Activated T-cell treated with anti-CD3 and anti-CD28 coated beads for 24 hours (primary cell): Measurements from ENCODE around the gene WWOX.

Source experiments
- DNase-seq: peaks from one replicate; pipeline ENCODE4 v3.0.0-alpha.2; 2020; ENCODE audit warnings: low read depth

WWOX gene

DNA sequence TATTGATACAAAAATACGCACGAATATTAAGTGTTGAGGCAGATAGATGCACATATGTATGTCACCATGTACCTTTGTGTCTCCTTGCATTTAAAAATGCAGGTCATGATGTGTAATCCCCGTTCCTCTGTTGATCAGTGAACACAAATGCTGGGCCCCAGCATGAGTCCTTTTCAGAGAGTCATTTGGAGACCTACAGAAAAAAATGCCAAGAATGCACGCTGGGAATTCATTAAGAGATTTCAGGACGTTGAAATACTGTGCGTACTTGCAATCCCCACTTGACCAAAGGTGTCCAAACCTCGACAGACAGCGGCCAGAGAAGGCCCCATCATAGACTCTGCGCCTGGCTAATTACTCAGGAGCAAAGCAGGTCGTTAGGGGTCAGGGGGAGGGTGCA lies 1005.1 kb downstream of the WWOX start:
- DNase-seq, result no peak

- no peak for DNase-seq
These were observed 1007.8 kb downstream of the WWOX start for GRCh38 chr16:79107301-79107700.

GRCh38 chr16:79109771-79110170 lies 1010.3 kb downstream of the WWOX start:
- no peak for DNase-seq

DNA sequence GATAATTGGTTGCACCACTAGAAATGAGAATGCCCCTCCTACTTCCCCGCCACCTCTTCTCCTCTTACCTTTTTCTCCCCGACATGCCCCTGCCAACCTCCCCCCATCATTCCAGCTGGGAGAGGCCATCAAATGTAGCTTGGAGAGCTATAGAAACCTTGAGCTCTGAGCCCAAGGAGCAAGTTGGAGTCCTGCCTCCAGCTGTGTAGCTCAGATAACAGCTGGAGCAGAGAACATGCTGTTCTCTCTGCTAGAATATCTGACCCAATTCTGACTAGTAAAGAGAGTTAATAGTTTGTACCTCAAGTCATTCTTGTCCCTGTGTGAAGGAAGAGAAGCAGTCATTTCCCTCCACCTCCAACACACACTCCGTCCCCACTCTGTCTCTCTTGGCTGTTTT lies 1010.8 kb downstream of the WWOX start:
- DNase-seq, result no peak

DNA sequence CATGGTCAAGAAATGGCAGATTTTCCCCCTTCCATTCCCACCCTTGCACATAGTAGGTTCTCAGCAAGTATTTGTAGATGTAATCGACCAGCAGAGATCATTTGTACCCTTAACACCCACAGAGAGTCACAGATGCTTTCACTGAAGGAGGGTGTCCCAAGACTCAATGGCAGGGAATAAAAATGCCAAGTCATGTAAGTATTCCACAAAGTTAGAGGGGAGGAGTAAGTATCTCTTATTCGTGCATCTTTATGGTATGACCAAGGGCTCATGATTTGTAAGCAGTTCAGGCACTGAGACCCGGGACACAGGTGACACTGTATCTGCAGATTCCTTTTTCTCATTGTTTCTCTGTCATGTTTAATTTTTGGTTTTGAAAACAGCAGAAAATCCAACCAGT lies 1011.5 kb downstream of the WWOX start:
- no peak for DNase-seq

- DNase-seq, result no peak
These were observed 1013.0 kb downstream of the WWOX start for GRCh38 chr16:79112462-79112861.

DNA sequence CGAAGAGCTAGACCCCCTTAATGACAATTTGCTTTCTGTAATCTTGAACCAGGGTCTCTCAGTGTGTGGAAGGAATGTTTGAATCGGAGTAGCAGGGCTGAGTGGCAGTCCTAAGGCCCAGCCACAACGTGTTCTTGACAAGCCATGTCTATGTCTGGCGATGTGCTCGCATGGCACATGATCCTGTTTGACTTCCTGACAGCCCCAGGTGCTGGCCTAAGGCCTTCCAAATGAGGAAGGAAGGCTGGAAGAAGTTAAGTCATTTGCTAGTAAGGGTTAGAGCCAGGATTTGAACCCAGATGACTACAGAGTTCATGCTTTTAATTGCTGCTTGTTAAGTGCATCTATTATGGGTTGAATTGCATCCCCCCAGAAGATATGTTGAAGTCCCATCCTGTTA lies 1014.4 kb downstream of the WWOX start:
- DNase-seq, result no peak

DNA sequence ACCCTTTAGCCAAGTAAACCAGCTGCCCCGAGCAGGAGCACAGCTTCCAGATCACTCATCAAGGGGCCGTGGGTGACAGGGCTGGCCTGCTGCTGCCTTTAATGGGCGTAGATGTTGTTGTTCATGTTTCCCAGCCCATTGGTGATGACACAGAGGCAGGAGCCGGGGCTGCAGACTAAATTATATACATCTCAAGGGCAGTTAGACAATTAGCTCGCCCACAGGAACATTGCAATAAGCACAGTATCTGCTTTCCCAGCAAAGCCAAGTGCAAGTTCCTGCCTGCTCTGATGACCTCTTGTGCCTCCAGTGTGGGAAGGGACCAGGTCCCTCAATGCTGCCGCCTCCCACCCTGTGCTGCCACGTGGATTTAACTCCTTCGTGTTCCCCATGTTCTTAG lies 1015.3 kb downstream of the WWOX start:
- no peak for DNase-seq

DNA sequence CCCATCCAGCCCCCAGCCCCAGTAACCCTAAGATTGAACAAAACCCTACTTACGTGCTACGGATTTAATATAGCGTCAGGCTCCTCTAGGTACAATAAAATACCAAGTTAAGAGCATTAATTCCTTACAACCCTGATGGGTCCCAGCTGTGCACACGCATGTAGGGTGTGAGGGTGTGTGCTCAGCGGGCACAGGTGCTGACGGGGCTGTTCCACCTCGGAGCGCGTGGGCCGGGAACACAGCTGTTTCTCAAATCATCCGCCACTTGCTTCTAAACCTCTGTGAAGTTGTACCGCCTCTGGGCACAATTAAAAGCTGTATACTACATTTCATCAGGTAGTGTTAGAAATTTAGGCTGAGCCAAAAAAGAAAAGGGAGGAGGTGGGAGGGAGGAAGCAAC lies 1022.5 kb downstream of the WWOX start:
- no peak for DNase-seq

- no peak for DNase-seq
These were observed 1022.9 kb downstream of the WWOX start for GRCh38 chr16:79122343-79122742.

- DNase-seq, result no peak
These were observed 1024.7 kb downstream of the WWOX start for GRCh38 chr16:79124016-79124756.

- no peak for DNase-seq
These were observed 1028.3 kb downstream of the WWOX start for GRCh38 chr16:79127766-79128165.

- no peak for DNase-seq
These were observed 1029.3 kb downstream of the WWOX start for GRCh38 chr16:79128706-79129105.

DNA sequence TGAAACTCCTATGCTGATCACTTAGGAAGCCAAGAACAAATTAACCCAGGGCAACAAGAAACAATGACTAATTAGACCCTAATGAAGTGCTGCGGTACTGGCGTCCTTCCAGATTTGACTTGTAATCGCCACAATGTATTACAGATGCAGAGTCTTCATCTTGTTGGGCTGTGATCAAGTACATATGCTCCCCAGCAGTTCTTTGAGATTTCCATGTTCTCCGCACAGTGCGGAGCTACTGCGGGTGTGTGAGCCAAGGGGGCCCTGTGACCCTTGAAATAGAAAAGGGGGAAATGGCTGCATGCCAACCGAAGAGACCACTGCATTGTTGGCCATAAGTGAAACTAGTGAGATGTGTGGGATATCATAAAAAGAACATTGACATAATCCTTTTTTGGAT lies 1031.2 kb downstream of the WWOX start:
- DNase-seq, result no peak

- no peak for DNase-seq
These were observed 1032.0 kb downstream of the WWOX start for GRCh38 chr16:79131321-79132075.

GRCh38 chr16:79132701-79133100 lies 1033.2 kb downstream of the WWOX start:
- DNase-seq, result no peak

GRCh38 chr16:79134300-79134699 lies 1034.8 kb downstream of the WWOX start:
- no peak for DNase-seq

DNA sequence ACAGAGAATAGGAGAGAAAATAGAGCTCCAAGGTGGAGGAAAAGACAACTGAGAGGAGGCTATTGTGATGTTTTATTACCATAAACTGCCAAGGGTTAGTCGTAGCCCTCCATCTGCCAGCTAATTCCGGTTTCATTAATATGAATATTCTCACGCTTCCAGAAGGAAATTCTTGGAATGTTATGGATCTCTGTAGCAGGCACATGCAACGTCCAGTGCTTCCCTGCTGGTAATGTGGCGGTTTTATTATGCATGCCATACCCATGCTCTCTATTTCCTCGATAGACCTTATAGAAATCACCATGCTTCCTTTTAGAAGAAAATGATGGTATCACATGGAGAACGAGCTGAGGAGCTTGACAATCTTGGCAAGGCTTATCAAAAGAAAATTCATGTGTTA lies 1037.5 kb downstream of the WWOX start:
- DNase-seq, result no peak

DNA sequence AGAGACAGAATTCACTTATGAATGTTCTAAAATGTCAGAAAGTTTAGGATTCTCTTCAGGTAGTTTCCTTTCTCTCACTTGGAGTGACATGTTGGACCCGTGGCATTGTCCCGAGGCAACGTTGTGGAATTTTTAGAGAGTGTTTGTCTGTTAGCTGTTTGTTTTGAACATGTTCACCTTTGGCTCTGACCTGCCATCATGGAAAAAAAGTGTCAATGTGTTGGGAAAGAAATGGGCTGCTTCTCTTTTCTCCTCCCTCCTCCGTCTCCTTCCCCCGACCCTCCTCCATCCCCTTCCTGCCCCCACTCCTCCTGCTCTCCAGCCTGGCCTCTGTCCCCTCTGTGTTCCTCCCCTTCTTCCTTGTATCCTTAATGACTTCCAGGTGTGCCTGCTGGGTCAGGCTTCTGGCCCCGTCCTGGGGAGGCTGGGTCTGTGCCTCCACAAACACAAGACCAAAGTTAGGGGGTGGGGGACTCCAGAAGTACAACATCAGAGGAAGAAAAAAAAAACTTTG lies 1038.0 kb downstream of the WWOX start:
- no peak for DNase-seq

- DNase-seq, result no peak
These were observed 1040.3 kb downstream of the WWOX start for GRCh38 chr16:79139799-79140198.

- no peak for DNase-seq
These were observed 1043.6 kb downstream of the WWOX start for GRCh38 chr16:79143026-79143425.

DNA sequence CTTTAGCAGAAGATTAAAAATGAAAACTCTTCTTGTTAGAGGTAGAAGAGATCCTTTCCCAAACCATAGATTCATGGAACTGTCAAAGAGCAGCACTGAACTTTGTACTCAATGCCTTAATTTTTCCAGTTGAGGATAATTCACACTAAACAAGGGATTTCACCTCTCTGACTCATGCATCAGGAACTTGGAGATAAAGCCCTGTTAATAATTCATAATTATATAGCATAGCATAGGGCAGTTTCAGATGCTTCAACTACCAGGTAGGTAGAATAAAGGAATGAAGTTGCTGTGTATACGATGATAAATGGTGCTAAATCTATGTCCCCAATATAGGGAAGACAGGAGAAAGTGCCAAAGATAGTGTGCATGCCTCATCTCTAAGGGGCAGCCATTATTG lies 1050.7 kb downstream of the WWOX start:
- DNase-seq, result no peak

- DNase-seq, result no peak
These were observed 1051.3 kb downstream of the WWOX start for GRCh38 chr16:79150632-79151310.
